Left ventricle myocardium inferior (tissue), 1 donor: ENCODE data around the gene CAPS2. TPM values are rescaled to one million over a fixed set of nuclear protein-coding genes. Genes with fewer than 3 reads are reported as not detected.
"Not testable (repeated sequence)": the region's sequence is repeated elsewhere in the genome, so short reads cannot be mapped to it uniquely, and the experiment has no call there.

ENCODE experiments used
- DNase-seq: peaks from one replicate; pipeline ENCODE4 v3.0.0-alpha.2; 2020
- H3K27ac ChIP-seq: fragments of 200-600 bp; replicated peaks from 2 replicates; pipeline ENCODE4 v1.8.0; 2021
- H3K27me3 ChIP-seq: fragments of 200-600 bp; 2 replicates; pipeline ENCODE4 v1.8.0; 2021; ENCODE audit warnings: low read depth
- H3K36me3 ChIP-seq: fragments of 200-600 bp; 2 replicates; pipeline ENCODE4 v1.8.0; 2021
- H3K4me1 ChIP-seq: fragments of 200-600 bp; 2 replicates; pipeline ENCODE4 v1.8.0; 2021
- H3K4me3 ChIP-seq: fragments of 200-600 bp; 2 replicates; pipeline ENCODE4 v1.8.0; 2021; ENCODE audit warnings: mild to moderate bottlenecking, moderate library complexity
- H3K9me3 ChIP-seq: fragments of 200-600 bp; replicated peaks from 2 replicates; pipeline ENCODE4 v1.8.0; 2021
- intact Hi-C: fragments of 100-400 bp; cut with micrococcal nuclease; formaldehyde crosslinking; loops from one replicate; pipeline ENCODE4 v1.11.0; 2022
- total RNA-seq: library from RNA; stranded (reverse); fragmentation: NEBNext Ultra II Directional; extraction: Animal tissue kit (Norgen Biotek cat#: 25700); gene quantifications from one replicate; pipeline ENCODE4 v1.2.1, GENCODE V29; 2021
- TF ChIP-seq, protein P1 (sequence below): fragments of 200-600 bp; IDR thresholded peaks from 2 replicates; pipeline ENCODE4 v1.8.0; 2021; ENCODE audit warnings: antibody characterized with exemption, mild to moderate bottlenecking, borderline replicate concordance
- donor health status: DM: no; HTN: yes; CAD: no; lungs with severe emphysema.

The CAPS2 gene
- total RNA-seq, 1 donor from 2014 or later, result 13.4 TPM

DNA sequence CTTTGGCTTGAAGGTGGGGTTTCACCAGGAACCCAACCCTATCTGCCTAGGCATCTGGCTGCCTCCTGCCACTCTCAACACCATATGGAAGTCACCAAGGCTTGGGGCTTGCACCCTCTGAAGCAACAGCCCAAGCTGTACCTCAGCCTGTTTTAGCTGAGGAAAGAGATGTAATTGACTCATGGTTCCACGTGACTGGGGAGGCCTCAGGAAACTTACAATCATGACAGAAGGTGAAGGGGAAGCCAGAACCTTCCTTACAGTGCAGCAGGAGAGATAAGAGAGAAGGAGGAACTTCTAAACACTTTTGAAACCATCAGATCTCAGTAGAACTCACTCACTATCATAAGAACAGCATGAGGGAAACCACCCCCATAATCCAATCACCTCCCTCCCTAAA lies 31.3 kb upstream of the CAPS2 start:
- Histone ChIP-seq H3K9me3 (no peaks in the 10 kb centered on the region), H3K36me3 (no peaks in the 10 kb centered on the region), H3K4me1 (peaks cover 13% of the 10 kb centered on the region), H3K27me3 (no peaks in the 10 kb centered on the region), H3K4me3 (no peak overlapping the region), H3K27ac (no peak overlapping the region)
- DNase-seq, result no peak
- TF ChIP-seq, protein P1, sequence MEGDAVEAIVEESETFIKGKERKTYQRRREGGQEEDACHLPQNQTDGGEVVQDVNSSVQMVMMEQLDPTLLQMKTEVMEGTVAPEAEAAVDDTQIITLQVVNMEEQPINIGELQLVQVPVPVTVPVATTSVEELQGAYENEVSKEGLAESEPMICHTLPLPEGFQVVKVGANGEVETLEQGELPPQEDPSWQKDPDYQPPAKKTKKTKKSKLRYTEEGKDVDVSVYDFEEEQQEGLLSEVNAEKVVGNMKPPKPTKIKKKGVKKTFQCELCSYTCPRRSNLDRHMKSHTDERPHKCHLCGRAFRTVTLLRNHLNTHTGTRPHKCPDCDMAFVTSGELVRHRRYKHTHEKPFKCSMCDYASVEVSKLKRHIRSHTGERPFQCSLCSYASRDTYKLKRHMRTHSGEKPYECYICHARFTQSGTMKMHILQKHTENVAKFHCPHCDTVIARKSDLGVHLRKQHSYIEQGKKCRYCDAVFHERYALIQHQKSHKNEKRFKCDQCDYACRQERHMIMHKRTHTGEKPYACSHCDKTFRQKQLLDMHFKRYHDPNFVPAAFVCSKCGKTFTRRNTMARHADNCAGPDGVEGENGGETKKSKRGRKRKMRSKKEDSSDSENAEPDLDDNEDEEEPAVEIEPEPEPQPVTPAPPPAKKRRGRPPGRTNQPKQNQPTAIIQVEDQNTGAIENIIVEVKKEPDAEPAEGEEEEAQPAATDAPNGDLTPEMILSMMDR, result no peak
- intact Hi-C loops, result no loop called here

DNA sequence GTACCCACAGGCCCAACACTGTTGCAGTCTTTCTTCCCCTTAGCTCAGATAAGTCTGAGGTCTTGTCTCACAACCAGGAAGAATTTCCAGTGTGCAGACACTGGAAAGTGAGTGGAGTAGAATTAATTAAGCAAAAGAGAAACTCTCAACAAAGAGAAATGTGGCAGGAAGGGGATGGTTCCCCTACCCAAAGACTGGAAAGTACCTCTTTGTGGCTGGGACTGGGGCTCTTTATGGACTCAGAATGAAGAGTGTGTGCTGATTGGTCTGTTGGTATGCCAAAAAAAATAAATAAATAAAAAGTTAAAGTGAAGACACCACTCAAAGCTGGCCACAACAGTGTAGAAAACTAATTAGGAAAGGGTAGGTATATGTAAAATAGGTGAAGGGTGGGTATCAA lies 30.8 kb upstream of the CAPS2 start:
- no peaks in the 10 kb centered on the region for H3K27me3 ChIP-seq
- H3K4me3 ChIP-seq, result no peak overlapping the region
- no peak overlapping the region for H3K27ac ChIP-seq
- no peak for DNase-seq
- intact Hi-C loops, result no loop called here
- peaks cover 3% of the 10 kb centered on the region for H3K9me3 ChIP-seq
- H3K4me1 ChIP-seq, result peaks cover 13% of the 10 kb centered on the region
- TF ChIP-seq, protein P1, result no peak
- no peaks in the 10 kb centered on the region for H3K36me3 ChIP-seq

DNA sequence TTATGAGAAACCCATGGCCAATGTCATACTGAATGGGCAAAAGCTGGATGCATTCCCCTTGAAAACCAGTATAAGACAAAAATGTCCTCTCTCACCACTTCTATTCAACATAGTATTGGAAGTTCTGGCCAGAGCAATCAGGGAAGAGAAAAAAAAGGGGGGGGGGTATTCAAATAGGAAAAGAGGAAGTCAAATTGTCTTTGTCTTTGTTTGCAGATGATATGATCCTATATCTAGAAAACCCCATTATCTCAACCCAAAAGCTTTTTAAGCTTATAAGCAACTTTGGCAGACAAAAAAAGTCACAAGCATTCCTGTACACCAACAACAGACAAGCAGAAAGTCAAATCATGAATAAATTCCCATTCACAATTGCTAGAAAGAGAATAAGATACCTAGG lies 23.9 kb upstream of the CAPS2 start:
- Histone ChIP-seq H3K36me3 (no peaks in the 10 kb centered on the region), H3K27ac (no peak overlapping the region), H3K4me1 (no peaks in the 10 kb centered on the region)

DNA sequence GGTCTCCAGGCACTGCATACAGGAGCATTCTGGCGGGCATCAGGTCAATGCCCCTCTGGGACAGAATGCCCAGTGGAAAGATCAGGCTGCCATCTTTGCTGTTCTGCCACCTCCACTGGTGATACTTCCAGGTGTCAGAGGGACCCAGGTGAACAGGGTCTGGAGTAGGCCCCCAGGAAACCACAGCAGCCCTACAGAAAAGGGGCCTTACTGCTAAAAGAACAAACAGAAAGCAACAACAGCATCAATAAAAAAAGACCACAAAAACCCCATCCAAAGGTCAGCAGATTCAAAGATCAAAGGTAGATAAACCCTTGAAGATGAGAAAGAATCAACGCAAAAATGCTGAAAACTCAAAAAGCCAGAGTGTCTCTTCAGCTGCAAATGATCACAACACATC lies 20.3 kb upstream of the CAPS2 start:
- Histone ChIP-seq H3K27me3 (no peaks in the 10 kb centered on the region), H3K4me3 (no peak overlapping the region), H3K36me3 (no peaks in the 10 kb centered on the region), H3K4me1 (no peaks in the 10 kb centered on the region), H3K9me3 (peaks cover 23% of the 10 kb centered on the region), H3K27ac (no peak overlapping the region)
- DNase-seq, result no peak
- TF ChIP-seq, protein P1, result no peak
- intact Hi-C loops, result no loop called here

More for the DNA sequence above, 23.9 kb upstream of the CAPS2 start:
- intact Hi-C loops, result no loop called here
- Histone ChIP-seq H3K9me3 (peaks cover 31% of the 10 kb centered on the region), H3K4me3 (no peak overlapping the region), H3K27me3 (no peaks in the 10 kb centered on the region)
- TF ChIP-seq, protein P1, result no peak
- no peak for DNase-seq

DNA sequence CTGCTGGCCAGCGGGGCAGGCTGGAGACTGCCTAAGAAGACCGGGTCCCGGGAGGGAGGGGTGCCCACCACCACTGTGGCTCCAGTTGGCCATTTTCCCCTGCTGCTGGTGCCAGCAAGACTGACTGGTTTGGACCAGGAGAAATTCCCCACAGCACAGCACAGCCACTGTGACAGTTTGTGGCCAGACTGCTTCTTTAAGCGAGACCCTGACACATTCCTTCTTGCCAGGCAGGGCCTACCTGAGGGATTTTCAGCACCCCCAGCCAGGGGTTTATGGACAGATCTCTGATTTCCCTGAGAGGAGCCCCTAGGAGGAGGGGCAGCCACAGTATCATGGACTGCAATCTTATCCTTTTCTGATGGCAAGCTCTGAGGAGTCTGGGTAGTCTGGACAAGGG lies 19.8 kb upstream of the CAPS2 start:
- Histone ChIP-seq H3K4me3 (no peak overlapping the region), H3K9me3 (peaks cover 19% of the 10 kb centered on the region), H3K27me3 (no peaks in the 10 kb centered on the region), H3K36me3 (no peaks in the 10 kb centered on the region), H3K27ac (no peak overlapping the region), H3K4me1 (no peaks in the 10 kb centered on the region)
- DNase-seq, result no peak
- TF ChIP-seq, protein P1, result no peak
- intact Hi-C loops, result no loop called here

DNA sequence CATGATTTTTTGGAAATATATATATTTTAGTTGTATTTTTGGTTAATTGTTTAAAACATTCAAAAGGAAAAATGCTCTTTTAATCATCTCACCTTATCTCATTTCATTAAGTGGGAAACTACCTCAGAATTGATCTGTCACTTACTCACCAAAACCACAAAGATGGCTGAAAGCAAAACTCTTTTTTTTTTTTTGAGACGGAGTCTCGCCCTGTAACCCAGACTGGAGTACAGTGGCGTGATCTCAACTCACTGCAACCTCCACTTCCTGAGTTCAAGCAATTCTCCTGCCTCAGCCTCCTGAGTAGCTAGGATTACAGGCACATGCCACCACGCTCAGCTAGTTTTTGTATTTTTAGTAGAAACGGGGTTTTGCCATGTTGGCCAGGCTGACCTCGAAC lies 16.1 kb upstream of the CAPS2 start:
- H3K4me3 ChIP-seq, DNase-seq, H3K4me1 ChIP-seq, H3K36me3 ChIP-seq, intact Hi-C loops, H3K27ac ChIP-seq, H3K9me3 ChIP-seq, H3K27me3 ChIP-seq: not testable (repeated sequence)
